B cell (primary cell): Measurements from ENCODE around the gene AMFR.

Experiments used
- CTCF ChIP-seq: fragments of 200-600 bp; IDR thresholded peaks from one replicate; pipeline ENCODE4 v1.8.0; 2022; ENCODE audit warnings: antibody characterized with exemption, mild to moderate bottlenecking
- EZH2 ChIP-seq: IDR thresholded peaks from 2 replicates; pipeline ENCODE4 v1.6.1; 2012; ENCODE audit warnings: borderline replicate concordance, low read depth, mild to moderate bottlenecking, moderate library complexity, low read length; ENCODE audit not compliant: insufficient read depth, poor library complexity, severe bottlenecking

DNA sequence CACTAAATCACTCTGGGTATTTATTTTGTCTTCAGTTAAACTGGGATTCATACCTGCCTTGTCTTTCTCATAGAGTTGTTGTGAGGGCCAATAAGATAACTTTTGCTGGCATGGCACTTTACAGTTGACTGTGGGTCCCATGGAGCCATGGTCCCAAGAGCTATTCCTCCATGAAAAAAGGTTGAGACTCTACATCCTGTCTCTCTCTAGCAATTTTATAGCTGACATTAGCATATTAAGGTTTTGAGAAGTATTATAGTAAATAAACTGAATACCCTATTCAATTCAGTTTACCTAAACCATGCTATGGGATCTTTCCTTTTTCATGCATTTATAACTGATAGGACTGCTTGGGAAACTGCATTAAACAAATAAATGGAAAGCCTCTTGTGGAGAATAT is 43.5 kb upstream of the AMFR start:
- no peak for TF ChIP-seq CTCF
- TF ChIP-seq EZH2 = no peak
